Endothelial cell (in vitro differentiated cells): ENCODE results near the gene SLC16A14. TPM values are rescaled to one million over a fixed set of nuclear protein-coding genes. Genes with fewer than 3 reads are reported as not detected.

Source experiments
- DNase-seq: peaks from one replicate; pipeline ENCODE4 v3.0.0; 2021; ENCODE audit warnings: low spot score
- H3K27ac Mint-ChIP-seq: one replicate; pipeline ENCODE4 v1.8.0; 2021; ENCODE audit warnings: mixed read lengths, inconsistent platforms; ENCODE audit not compliant: unreplicated experiment
- H3K27me3 Mint-ChIP-seq: one replicate; pipeline ENCODE4 v1.8.0; 2021; ENCODE audit warnings: mild to moderate bottlenecking, moderate library complexity, mixed read lengths, inconsistent platforms; ENCODE audit not compliant: unreplicated experiment
- H3K36me3 Mint-ChIP-seq: one replicate; pipeline ENCODE4 v1.8.0; 2021; ENCODE audit warnings: mild to moderate bottlenecking, low read depth, mixed read lengths, inconsistent platforms; ENCODE audit not compliant: unreplicated experiment
- H3K4me1 Mint-ChIP-seq: one replicate; pipeline ENCODE4 v1.8.0; 2021; ENCODE audit warnings: mild to moderate bottlenecking, mixed read lengths, inconsistent platforms; ENCODE audit not compliant: unreplicated experiment
- H3K4me3 Mint-ChIP-seq: one replicate; pipeline ENCODE4 v1.8.0; 2021; ENCODE audit warnings: mild to moderate bottlenecking, mixed read lengths, inconsistent platforms; ENCODE audit not compliant: unreplicated experiment
- H3K9me3 Mint-ChIP-seq: one replicate; pipeline ENCODE4 v1.8.0; 2021; ENCODE audit warnings: mixed read lengths, inconsistent platforms; ENCODE audit not compliant: unreplicated experiment
- total RNA-seq: library from RNA; stranded (reverse); fragmentation: NEBNext Ultra II Directional; extraction: Animal tissue kit (Norgen Biotek cat#: 25700); gene quantifications from one replicate; pipeline ENCODE4 v1.2.1, GENCODE V29; 2021; ENCODE audit not compliant: unreplicated experiment
- TF ChIP-seq, protein P1 (sequence below): fragments of 200-600 bp; sonication (generic); IDR thresholded peaks from one replicate; pipeline ENCODE4 v1.5.0; 2021; ENCODE audit warnings: antibody characterized with exemption; ENCODE audit not compliant: unreplicated experiment

Gene SLC16A14
- total RNA-seq, 1 donor from 2014 or later: 0.18 TPM

GRCh38 chr2:230075988-230076631 lies 7.4 kb upstream of the SLC16A14 start:
- DNase-seq: no peak
- TF ChIP-seq, protein P1, sequence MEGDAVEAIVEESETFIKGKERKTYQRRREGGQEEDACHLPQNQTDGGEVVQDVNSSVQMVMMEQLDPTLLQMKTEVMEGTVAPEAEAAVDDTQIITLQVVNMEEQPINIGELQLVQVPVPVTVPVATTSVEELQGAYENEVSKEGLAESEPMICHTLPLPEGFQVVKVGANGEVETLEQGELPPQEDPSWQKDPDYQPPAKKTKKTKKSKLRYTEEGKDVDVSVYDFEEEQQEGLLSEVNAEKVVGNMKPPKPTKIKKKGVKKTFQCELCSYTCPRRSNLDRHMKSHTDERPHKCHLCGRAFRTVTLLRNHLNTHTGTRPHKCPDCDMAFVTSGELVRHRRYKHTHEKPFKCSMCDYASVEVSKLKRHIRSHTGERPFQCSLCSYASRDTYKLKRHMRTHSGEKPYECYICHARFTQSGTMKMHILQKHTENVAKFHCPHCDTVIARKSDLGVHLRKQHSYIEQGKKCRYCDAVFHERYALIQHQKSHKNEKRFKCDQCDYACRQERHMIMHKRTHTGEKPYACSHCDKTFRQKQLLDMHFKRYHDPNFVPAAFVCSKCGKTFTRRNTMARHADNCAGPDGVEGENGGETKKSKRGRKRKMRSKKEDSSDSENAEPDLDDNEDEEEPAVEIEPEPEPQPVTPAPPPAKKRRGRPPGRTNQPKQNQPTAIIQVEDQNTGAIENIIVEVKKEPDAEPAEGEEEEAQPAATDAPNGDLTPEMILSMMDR: no peak
- no peaks in the 10 kb centered on the region for H3K36me3 Mint-ChIP-seq

DNA sequence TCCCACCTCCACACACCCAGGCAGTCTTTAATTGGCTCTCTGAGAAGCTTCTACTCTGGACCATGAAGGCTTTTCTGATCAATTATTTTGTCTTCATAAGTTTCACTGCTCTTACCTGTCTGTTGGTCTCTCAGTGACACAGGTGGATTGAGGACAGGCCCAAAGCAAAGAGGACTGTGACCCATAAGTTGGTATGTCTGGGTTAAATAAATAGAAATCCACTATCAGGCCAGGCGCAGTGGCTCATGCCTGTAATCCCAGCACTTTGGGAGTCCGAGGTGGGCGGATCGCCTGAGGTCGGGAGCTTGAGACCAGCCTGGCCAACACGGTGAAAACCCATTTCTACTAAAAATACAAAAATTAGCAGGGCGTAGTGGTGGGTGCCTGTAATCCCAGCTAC lies 2.7 kb upstream of the SLC16A14 start:
- Mint-ChIP-seq H3K9me3 (peaks cover 4% of the 10 kb centered on the region), H3K4me3 (no peak overlapping the region), H3K27ac (no peak overlapping the region), H3K4me1 (peaks cover 21% of the 10 kb centered on the region), H3K27me3 (peaks cover 15% of the 10 kb centered on the region), H3K36me3 (peaks cover 5% of the 10 kb centered on the region)
- no peak for DNase-seq
- TF ChIP-seq, protein P1: no peak

More at GRCh38 chr2:230075988-230076631, 7.4 kb upstream of the SLC16A14 start:
- peaks cover 26% of the 10 kb centered on the region for H3K4me1 Mint-ChIP-seq
- H3K9me3 Mint-ChIP-seq: no peaks in the 10 kb centered on the region
- H3K27ac Mint-ChIP-seq: no peak overlapping the region
- H3K27me3 Mint-ChIP-seq: no peaks in the 10 kb centered on the region
- no peak overlapping the region for H3K4me3 Mint-ChIP-seq

DNA sequence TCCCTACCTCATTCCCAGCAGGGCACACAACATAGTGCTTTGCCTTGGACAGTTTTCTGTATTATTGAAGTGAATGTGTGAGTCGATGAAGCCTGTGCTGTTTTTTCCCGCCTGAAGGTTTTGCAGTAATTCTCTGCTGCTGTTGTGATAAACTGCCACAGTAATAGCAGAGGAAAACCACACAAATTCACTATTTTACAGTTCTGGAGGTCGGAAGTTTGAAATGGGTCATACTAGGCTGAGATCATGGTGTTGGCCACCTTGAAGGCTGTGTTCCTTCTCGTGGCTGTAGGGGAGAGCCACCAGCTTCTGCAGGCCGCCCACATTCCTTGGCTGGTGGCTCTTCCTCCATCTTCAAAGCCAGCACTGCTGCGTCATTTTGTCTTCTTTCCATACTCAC lies 678 bp upstream of the SLC16A14 start:
- peaks cover 4% of the 10 kb centered on the region for H3K9me3 Mint-ChIP-seq
- H3K27ac Mint-ChIP-seq: no peak overlapping the region
- no peak for DNase-seq
- H3K4me1 Mint-ChIP-seq: peaks cover 19% of the 10 kb centered on the region
- TF ChIP-seq, protein P1: no peak
- H3K4me3 Mint-ChIP-seq: peak overlapping the region; percentile 87
- H3K27me3 Mint-ChIP-seq: peaks cover 15% of the 10 kb centered on the region
- H3K36me3 Mint-ChIP-seq: peaks cover 5% of the 10 kb centered on the region

DNA sequence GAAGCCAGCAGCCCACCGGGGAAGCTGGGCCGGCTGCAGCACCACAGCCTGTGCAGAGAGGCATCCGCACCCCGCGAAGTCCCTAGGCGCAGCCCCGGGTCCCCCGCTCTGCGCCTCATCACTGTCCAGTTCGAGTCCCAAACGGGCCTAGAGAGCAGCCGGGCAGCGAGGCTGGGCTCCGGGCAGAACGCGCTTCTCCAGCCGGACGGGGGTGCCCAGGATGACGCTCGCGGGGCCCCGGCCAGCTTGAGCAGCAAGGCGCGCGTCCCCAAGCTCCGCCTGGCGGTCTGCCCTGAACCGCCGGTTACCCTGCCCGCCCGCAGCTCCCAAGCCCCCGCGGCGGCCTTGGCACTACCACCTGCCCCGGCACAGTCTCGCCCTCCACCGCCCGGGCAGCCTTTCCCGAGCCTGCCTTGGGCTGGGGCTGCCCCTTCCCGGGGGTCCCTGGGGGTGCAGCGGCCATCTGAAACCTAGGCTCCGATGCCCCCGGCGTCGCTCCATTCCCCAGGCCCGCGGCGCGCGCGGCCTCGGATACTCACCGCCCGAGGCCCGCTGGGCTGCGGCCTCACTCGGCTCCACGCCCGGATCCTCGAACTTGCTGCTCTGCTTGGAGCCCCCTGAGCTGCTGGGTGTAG lies 591 bp downstream of the SLC16A14 start:
- H3K36me3 Mint-ChIP-seq: peaks cover 5% of the 10 kb centered on the region
- TF ChIP-seq, protein P1: no peak
- no peak overlapping the region for H3K27ac Mint-ChIP-seq
- H3K4me1 Mint-ChIP-seq: peaks cover 13% of the 10 kb centered on the region
- H3K4me3 Mint-ChIP-seq: peak overlapping the region; percentile 87
- peak; percentile 56 for DNase-seq
- peaks cover 4% of the 10 kb centered on the region for H3K9me3 Mint-ChIP-seq
- H3K27me3 Mint-ChIP-seq: peaks cover 17% of the 10 kb centered on the region

DNA sequence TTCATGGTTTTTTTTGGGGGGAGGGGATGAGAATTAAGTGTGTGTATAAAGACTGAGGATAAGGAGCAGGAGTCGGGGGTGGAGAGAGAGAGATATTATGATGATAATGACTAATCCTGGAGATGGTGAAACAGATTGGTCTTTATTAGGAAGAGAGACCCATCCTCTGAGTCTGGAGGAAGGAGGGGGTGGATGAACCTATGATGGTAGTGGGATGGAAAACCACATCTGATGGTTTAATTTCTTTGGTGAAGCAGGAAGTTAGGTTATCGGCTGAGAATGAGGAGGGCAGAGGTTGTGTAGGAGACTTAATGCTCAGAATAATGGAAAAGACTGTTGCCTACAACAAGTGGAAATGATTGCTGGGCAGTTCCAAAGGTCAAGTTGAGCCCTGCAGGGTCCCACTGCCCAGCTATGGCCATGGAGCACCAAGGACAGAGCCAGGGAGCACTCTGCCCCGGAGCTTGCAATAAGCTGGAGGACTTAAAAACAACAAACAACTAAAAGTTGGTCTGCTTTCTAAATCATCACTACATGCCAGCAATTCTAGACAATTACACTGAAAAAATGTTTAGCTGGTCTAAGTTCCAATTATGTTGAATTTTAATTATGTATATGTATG lies 7.9 kb downstream of the SLC16A14 start:
- no peak overlapping the region for H3K27ac Mint-ChIP-seq
- DNase-seq: no peak
- H3K36me3 Mint-ChIP-seq: no peaks in the 10 kb centered on the region
- TF ChIP-seq, protein P1: no peak
- no peaks in the 10 kb centered on the region for H3K9me3 Mint-ChIP-seq
- H3K4me1 Mint-ChIP-seq: no peaks in the 10 kb centered on the region
- H3K27me3 Mint-ChIP-seq: peaks cover 1% of the 10 kb centered on the region
- no peak overlapping the region for H3K4me3 Mint-ChIP-seq
